Neural cell (in vitro differentiated cells): Measurements from ENCODE around the gene VTI1B. TPM values are rescaled to one million over a fixed set of nuclear protein-coding genes. Genes with fewer than 3 reads are reported as not detected.

Source experiments
- H2AFZ ChIP-seq: fragments of 200-600, 300-800 bp; sonication (generic), shearing (Covaris generic); 2 replicates; pipeline ENCODE4 v1.6.0; 2014; ENCODE audit warnings: low read depth, mild to moderate bottlenecking, antibody characterized with exemption, low read length, moderate library complexity
- H3F3A ChIP-seq: fragments of 200-600 bp; shearing (Covaris generic); 2 replicates; pipeline ENCODE4 v1.6.1; 2016; ENCODE audit warnings: mild to moderate bottlenecking, moderate library complexity, mixed read lengths, antibody characterized with exemption, low read length; ENCODE audit not compliant: insufficient read depth, poor library complexity, severe bottlenecking
- H3K27ac ChIP-seq: fragments of 200-600, 300-800 bp; sonication (generic), shearing (Covaris generic); 2 replicates; pipeline ENCODE4 v1.5.1; 2014; ENCODE audit warnings: mild to moderate bottlenecking, low read length, moderate library complexity
- H3K27me3 ChIP-seq: fragments of 300-800, 200-600 bp; sonication (generic), shearing (Covaris generic); 2 replicates; pipeline ENCODE4 v1.6.0; 2014; ENCODE audit warnings: mild to moderate bottlenecking, low read depth, low read length, moderate library complexity; ENCODE audit not compliant: insufficient read depth
- H3K36me3 ChIP-seq: fragments of 300-800, 200-600 bp; sonication (generic), shearing (Covaris generic); 2 replicates; pipeline ENCODE4 v1.5.1; 2014; ENCODE audit warnings: mild to moderate bottlenecking, antibody characterized with exemption, low read length, moderate library complexity; ENCODE audit not compliant: insufficient read depth
- H3K4me2 ChIP-seq: fragments of 300-800, 200-600 bp; sonication (generic), shearing (Covaris generic); 2 replicates; pipeline ENCODE4 v1.6.0; 2014; ENCODE audit warnings: mild to moderate bottlenecking, low read length
- H3K4me3 ChIP-seq: fragments of 300-800, 200-600 bp; sonication (generic), shearing (Covaris generic); 2 replicates; pipeline ENCODE4 v1.5.1; 2014; ENCODE audit warnings: mild to moderate bottlenecking, low read length, moderate library complexity
- H3K79me2 ChIP-seq: fragments of 200-600 bp; shearing (Covaris generic); replicated peaks from 2 replicates; pipeline ENCODE4 v1.6.0; 2014; ENCODE audit warnings: mild to moderate bottlenecking, low read length, moderate library complexity; ENCODE audit not compliant: insufficient read depth
- H3K9ac ChIP-seq: fragments of 300-800, 200-600 bp; sonication (generic), shearing (Covaris generic); 2 replicates; pipeline ENCODE4 v1.6.1; 2016; ENCODE audit warnings: mild to moderate bottlenecking, low read length, mixed read lengths
- H3K9me2 ChIP-seq: fragments of 200-600 bp; shearing (Covaris generic); 2 replicates; pipeline ENCODE4 v1.6.1; 2016; ENCODE audit warnings: mild to moderate bottlenecking, low read length, mixed read lengths; ENCODE audit not compliant: insufficient read depth
- H3K9me3 ChIP-seq: fragments of 200-600, 300-800 bp; sonication (generic), shearing (Covaris generic); 2 replicates; pipeline ENCODE4 v1.6.1; 2016; ENCODE audit warnings: mild to moderate bottlenecking, mixed run types, low read length, moderate library complexity, mixed read lengths
- H4K20me1 ChIP-seq: fragments of 200-600 bp; shearing (Covaris generic); 2 replicates; pipeline ENCODE4 v1.6.1; 2016; ENCODE audit warnings: mild to moderate bottlenecking, mixed run types; ENCODE audit not compliant: insufficient read depth
- CTCF ChIP-seq: fragments of 450-650 bp; IDR thresholded peaks from 2 replicates; pipeline ENCODE4 v1.5.1; 2014; ENCODE audit warnings: antibody characterized with exemption, mild to moderate bottlenecking, moderate library complexity; ENCODE audit not compliant: poor library complexity, severe bottlenecking
- EP300 ChIP-seq: fragments of 450-650 bp; conservative IDR thresholded peaks from 2 replicates; pipeline ENCODE4 v1.6.1; 2014; ENCODE audit warnings: antibody characterized with exemption, mild to moderate bottlenecking, moderate library complexity; ENCODE audit not compliant: poor library complexity, severe bottlenecking
- EZH2 ChIP-seq: fragments of 200-600, 300-800 bp; shearing (Covaris generic), sonication (generic); IDR thresholded peaks from 2 replicates; pipeline ENCODE4 v1.6.1; 2014; ENCODE audit warnings: antibody characterized with exemption, low read length, borderline replicate concordance, mild to moderate bottlenecking; ENCODE audit not compliant: insufficient read depth, poor library complexity, severe bottlenecking
- MXI1 ChIP-seq: fragments of 450-650 bp; conservative IDR thresholded peaks from 2 replicates; pipeline ENCODE4 v1.6.1; 2014; ENCODE audit warnings: antibody characterized with exemption, mild to moderate bottlenecking; ENCODE audit not compliant: poor library complexity, severe bottlenecking
- POLR2AphosphoS5 ChIP-seq: IDR thresholded peaks from 2 replicates; pipeline ENCODE4 v1.6.1; 2012
- RAD21 ChIP-seq: fragments of 450-650 bp; conservative IDR thresholded peaks from 2 replicates; pipeline ENCODE4 v1.6.1; 2014; ENCODE audit warnings: antibody characterized with exemption, mild to moderate bottlenecking, moderate library complexity
- REST ChIP-seq: IDR thresholded peaks from 2 replicates; pipeline ENCODE4 v1.6.1; 2012; ENCODE audit warnings: borderline replicate concordance
- SMC3 ChIP-seq: fragments of 450-650 bp; conservative IDR thresholded peaks from 2 replicates; pipeline ENCODE4 v1.6.1; 2014; ENCODE audit warnings: antibody characterized with exemption, mild to moderate bottlenecking, moderate library complexity; ENCODE audit not compliant: poor library complexity
- TAF1 ChIP-seq: IDR thresholded peaks from 2 replicates; pipeline ENCODE4 v1.6.1; 2012; ENCODE audit warnings: low read depth
- polyA plus RNA-seq: library from polyadenylated mRNA; depleted of rRNA; stranded (reverse); fragments of >200 nt; gene quantifications from 2 replicates; pipeline ENCODE4 v1.2.3, GENCODE V29; 2014

The VTI1B gene
- polyA plus RNA-seq, 1 donor from 2014 or later, result 78.6 TPM

- no peaks in the 10 kb centered on the region for H3K27me3 ChIP-seq
- H3K27ac ChIP-seq, result no peak overlapping the region
- H3K4me3 ChIP-seq, result no peak overlapping the region
- no peaks in the 10 kb centered on the region for H3K79me2 ChIP-seq
- no peaks in the 10 kb centered on the region for H4K20me1 ChIP-seq
- no peak overlapping the region for H3K4me2 ChIP-seq
- no peaks in the 10 kb centered on the region for H3K9me2 ChIP-seq
- no peak overlapping the region for H2AFZ ChIP-seq
- no peaks in the 10 kb centered on the region for H3F3A ChIP-seq
- H3K9me3 ChIP-seq, result no peaks in the 10 kb centered on the region
- peaks cover 6% of the 10 kb centered on the region for H3K36me3 ChIP-seq
- no peak overlapping the region for H3K9ac ChIP-seq
- TF ChIP-seq RAD21, result no peak
- no peak for TF ChIP-seq SMC3
- TF ChIP-seq POLR2AphosphoS5, result no peak
- TF ChIP-seq MXI1, result no peak
- no peak for TF ChIP-seq REST
- no peak for TF ChIP-seq TAF1
- no peak for TF ChIP-seq EP300
Observed at GRCh38 chr14:67633451-67634147, 40.8 kb downstream of the VTI1B start.

DNA sequence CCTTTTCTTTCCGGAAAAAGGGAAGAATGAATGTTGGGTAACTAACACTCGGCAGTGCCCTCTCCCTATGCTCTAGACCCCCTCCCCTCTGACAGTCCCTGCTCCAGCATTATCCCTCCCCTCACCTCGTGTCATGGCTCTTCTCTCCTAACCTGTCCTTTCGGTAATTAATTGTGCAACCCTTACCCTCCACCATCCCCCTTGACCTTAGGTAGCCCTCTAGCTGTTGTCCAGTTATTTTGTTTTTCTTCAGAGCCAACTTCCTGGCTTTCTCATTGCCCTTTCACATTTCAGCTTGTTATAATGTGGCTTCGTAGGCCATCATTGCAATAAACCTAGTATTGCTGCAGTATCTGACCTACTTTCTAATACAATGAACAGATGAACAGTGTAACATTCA lies 43.5 kb downstream of the VTI1B start:
- Histone ChIP-seq H3K9me3 (no peaks in the 10 kb centered on the region), H3K4me2 (no peak overlapping the region), H2AFZ (no peak overlapping the region), H3K27ac (no peak overlapping the region), H3K4me3 (no peak overlapping the region), H3F3A (no peaks in the 10 kb centered on the region), H3K27me3 (no peaks in the 10 kb centered on the region), H3K9me2 (no peaks in the 10 kb centered on the region), H3K9ac (no peak overlapping the region), H4K20me1 (no peaks in the 10 kb centered on the region), H3K36me3 (peaks cover 6% of the 10 kb centered on the region), H3K79me2 (no peaks in the 10 kb centered on the region)
- TF ChIP-seq EP300 (no peak), TAF1 (no peak), CTCF (no peak), RAD21 (no peak), SMC3 (no peak), EZH2 (no peak), REST (no peak), MXI1 (no peak), POLR2AphosphoS5 (no peak)
